Midbrain (tissue), 1 donor: ENCODE measurements around the gene LARGE1.

Source experiments
- DNase-seq: peaks from one replicate; lab custom pipeline; 2025; lab: John Stamatoyannopoulos, UW

The LARGE1 gene

DNA sequence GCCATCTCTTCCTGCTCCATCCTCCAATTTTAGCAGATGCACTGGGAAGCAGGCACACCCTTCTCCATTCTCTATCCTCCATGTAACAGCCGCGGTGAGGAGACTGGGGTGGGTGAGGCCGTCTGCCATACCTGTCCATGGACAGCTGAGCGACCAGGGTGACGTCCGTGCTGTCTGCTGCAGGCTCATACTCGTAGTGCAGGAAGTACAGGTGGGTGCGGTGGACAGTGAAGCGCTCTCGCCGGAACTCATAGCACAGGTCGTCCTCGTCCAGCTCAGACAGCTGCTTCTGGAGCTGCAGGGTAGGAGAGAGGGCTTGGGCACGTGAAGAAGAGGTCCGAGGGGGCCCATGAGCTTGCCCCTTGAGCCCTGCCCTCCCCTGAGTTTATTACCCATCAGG, 604.3 kb downstream of the LARGE1 start:
- DNase-seq = no peak

- DNase-seq = no peak
Measured at GRCh38 chr22:33315117-33315516, 605.2 kb downstream of the LARGE1 start.

DNA sequence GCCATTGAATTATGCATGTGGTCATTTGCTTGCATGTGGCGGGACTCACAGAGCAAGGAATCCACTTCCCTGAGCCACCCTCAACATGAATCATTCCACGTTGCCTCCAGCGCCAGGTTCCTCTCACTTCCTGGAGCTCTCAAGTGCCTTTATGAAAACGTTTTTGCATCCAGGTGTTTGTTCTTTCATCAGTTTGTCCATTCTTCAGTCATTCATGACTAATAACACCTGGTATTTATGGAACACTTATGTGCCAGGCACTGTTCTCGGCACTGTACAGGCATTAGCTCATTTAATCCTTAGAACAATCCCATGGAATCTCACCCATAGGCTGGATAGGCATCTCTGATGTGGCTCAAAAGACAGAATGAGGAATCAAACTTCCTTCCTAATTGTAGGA, 606.0 kb downstream of the LARGE1 start:
- no peak for DNase-seq

- DNase-seq = no peak
Measured at GRCh38 chr22:33303099-33303498, 617.2 kb downstream of the LARGE1 start.

DNA sequence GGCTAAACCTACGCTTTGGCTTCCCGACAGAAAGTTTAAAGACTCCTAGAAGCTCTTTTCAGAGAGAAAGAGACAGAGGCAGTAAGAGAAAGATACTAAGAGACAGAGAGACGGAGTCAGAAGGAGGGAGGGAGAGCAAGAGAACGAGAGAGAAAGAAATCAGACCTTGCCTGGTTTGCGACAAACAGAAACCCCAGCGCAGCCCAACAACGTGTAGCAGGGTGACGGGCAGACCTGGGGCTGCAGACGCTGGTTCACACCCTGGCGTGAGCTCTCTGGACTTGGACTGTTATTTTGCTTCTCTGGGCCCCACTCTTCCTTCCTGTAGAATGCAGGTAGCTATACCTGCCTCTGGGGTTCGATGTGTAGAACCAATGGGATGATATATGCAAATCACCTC, 617.7 kb downstream of the LARGE1 start:
- DNase-seq = no peak

DNA sequence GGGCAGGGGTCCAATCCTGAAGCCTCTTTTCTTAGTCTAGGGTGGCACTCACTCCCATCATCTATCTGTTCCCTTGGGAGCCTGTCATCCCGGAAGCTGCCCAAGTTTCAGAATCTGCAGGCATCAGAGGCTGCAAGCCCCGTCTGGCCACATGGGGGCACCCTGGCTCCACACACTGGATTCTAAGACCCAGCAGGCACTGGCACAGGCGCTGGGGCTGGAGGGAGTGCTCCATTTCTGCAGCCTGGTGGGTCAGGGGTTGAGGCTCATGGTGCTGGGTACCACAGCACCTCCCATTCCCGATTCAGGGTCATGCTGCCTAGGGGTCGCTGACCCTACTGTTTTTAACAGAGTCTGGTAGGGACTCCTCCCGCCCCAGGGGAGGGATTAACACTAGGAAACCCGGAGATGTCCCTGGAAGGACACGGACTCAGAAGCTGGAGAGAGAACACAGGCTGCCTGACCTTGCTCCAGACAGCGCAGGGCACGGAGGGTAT, 618.2 kb downstream of the LARGE1 start:
- peak; percentile 86 for DNase-seq

DNA sequence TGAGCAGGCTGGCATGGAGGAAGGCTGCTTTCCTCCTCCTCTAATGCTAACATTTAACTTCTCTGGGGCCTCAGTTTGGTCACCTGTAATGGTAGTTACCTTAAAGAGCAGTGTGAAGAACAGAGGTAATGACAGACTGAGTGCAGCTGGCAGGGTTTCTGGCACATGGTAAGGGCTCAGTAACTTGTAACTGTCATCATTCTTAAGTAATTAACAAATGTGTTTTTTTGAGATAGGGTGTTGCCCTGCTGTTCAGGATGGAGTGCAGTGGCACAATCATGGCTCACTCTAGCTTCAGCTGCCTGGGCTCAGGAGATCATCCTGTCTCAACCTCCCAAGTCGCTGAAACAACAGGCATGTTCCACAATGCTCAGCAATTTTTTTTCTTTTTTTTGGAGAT, 620.1 kb downstream of the LARGE1 start:
- DNase-seq = no peak

- DNase-seq = no peak
Measured at GRCh38 chr22:33299245-33299956, 620.9 kb downstream of the LARGE1 start.

GRCh38 chr22:33296941-33297340, 623.3 kb downstream of the LARGE1 start:
- DNase-seq = no peak

GRCh38 chr22:33288078-33288477, 632.2 kb downstream of the LARGE1 start:
- no peak for DNase-seq

- DNase-seq = no peak
Measured at GRCh38 chr22:33275073-33275443, 645.2 kb downstream of the LARGE1 start.

- DNase-seq = no peak
Measured at GRCh38 chr22:33274214-33275072, 645.8 kb downstream of the LARGE1 start.

DNA sequence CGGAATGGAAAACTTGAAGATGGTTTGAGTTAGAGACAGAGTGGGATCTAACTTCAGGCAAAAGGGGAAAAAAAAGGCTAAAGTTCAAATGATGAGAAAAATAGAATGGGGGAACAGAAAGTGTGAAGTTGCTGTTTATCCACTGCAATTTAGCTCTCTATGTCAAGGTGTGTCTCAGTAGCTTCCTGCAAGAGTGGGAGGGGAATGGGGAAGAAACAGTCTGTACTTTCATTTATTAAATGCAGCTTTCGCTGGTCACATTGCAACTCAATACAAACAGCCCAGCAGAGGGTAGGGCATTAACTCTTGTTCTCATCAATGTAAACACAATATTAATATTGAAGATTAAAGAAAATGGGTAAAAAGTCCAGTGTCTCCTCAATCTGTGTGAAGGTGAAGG, 647.4 kb downstream of the LARGE1 start:
- no peak for DNase-seq

GRCh38 chr22:33272180-33272579, 648.1 kb downstream of the LARGE1 start:
- no peak for DNase-seq

- peak; percentile 43 for DNase-seq
Measured at GRCh38 chr22:33271390-33272161, 648.7 kb downstream of the LARGE1 start.

DNA sequence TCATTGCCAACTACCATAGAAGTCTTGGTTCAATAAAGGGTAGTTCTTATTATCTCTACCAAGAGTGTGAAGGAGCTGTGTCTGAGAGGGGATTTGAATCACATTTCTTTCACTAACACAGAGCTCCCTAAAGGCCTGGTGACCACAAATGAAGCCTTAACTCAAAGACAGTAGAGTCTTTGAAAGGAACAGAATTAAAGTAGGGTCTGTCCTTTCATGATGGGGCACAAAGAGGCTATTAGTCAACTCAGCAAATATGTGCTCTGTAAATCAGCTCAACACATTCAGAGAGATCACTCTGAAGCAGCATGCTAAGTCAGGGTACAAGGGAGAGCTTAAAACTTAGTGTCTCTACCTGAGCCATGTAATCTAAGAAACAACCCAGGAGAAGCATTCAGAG, 649.7 kb downstream of the LARGE1 start:
- DNase-seq = no peak

DNA sequence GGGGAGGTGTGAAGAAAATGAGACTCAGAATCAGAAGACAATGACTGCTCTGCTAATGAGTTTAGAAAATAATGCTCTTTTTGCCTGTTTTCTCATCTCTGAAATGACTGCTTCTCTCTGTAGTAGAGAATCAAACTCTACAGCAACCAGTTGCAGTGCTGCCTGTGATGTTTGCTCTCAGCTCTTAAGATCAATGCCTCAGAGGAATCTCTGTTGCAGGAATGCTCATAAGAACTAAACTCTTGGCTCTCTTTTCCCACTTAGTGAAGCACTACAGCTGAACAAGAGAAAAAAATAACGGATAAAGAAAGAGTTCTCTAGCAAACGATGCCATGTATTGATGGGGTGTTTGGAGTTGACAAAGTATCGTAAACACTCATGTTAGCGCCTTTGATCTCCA, 658.6 kb downstream of the LARGE1 start:
- no peak for DNase-seq

GRCh38 chr22:33260498-33260897, 659.8 kb downstream of the LARGE1 start:
- DNase-seq = no peak

- no peak for DNase-seq
Measured at GRCh38 chr22:33255791-33256190, 664.5 kb downstream of the LARGE1 start.

DNA sequence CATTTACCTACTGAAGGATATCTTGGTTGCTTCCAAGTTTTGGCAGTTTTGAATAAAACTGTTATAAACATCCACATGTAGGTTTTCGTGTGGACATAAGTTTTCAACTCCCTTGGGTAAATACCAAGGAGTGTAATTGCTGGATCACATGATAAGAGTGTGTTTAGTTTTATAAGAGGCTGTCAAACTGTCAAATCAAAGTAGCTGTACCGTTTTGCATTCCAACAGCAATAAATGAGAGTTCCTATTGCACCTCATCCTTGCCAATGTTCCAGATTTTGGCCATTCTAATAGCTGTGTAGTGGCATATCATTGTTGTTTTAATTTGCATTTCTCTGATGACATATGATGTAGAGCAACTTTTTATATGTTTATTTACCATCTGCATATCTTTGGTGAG, 671.3 kb downstream of the LARGE1 start:
- no peak for DNase-seq

- no peak for DNase-seq
Measured at GRCh38 chr22:33247758-33248157, 672.5 kb downstream of the LARGE1 start.

DNA sequence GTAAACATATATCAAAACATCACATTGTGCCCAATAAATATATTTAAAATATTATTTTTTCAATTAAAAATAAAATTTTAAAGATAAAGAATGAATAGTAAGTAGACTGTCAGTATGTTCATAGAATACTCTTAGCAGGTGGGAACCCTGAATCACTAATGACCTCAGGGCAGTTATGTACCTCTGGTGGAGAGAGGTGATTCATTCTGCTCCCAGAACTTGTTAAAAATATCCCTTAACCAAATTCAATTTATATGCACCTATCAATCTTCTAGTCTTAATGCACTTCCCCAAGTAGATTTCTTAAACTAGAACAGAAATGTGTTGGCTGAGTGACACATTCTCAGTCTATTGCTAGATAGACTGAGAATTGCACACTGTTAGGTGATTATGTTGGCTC, 678.2 kb downstream of the LARGE1 start:
- DNase-seq = no peak
